NOMO-1 treated with DMSO at 0.1 percent for 48 hours (cell line): Measurements from ENCODE around the gene OCEL1.

Experiments used
- DNase-seq: peaks from one replicate; lab custom pipeline; 2025; ENCODE audit not compliant: unreplicated experiment; lab: John Stamatoyannopoulos, UW

The OCEL1 gene

DNA sequence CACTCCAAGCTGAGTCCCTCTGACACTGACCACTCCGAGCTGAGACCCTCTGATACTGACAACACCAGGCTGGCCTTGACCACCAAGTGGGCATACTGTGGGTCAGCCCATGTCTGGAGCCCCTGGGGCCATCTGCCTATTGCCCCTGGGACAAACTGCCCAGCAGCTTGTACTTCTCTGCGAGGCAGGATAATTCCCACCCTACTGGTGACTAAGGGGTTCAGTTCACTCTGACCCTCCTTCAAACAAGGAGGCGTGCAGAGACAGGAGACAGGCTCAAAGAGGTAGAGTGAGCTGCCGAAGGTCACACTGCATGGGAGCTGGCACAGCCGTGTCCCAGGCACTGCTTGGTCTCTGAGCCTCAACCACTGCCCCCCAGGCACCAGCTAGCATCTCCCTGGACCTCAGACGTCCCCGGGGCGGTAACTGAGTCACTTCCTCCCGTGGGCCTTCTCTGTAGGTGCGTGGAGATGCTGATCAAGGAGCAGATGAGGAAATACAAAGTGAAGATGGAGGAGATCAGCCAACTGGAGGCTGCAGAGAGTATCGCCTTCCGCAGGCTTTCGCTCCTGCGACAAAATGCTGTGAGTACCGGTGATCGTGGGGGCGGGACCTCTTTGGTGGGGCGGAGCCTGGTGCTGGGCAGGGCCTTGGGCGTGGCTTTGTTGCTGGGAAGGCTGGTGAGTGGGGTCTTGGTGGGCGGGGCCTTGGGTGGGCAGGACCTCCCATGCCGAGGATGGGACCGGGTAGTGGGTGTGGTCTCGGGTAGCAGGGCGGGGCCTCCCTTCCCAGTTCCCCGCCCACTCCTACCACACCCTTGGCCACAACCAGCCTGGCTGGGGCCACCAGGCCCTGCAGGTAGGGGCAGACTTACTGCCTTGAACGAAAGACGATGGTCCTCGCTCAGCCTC, 16.6 kb upstream of the OCEL1 start:
- DNase-seq = no peak

GRCh38 chr19:17210296-17210695, 15.7 kb upstream of the OCEL1 start:
- no peak for DNase-seq

- no peak for DNase-seq
These were observed 14.2 kb upstream of the OCEL1 start for GRCh38 chr19:17211547-17212446.

GRCh38 chr19:17213334-17213733, 12.7 kb upstream of the OCEL1 start:
- DNase-seq = no peak

GRCh38 chr19:17214508-17215126, 11.4 kb upstream of the OCEL1 start:
- DNase-seq = no peak

DNA sequence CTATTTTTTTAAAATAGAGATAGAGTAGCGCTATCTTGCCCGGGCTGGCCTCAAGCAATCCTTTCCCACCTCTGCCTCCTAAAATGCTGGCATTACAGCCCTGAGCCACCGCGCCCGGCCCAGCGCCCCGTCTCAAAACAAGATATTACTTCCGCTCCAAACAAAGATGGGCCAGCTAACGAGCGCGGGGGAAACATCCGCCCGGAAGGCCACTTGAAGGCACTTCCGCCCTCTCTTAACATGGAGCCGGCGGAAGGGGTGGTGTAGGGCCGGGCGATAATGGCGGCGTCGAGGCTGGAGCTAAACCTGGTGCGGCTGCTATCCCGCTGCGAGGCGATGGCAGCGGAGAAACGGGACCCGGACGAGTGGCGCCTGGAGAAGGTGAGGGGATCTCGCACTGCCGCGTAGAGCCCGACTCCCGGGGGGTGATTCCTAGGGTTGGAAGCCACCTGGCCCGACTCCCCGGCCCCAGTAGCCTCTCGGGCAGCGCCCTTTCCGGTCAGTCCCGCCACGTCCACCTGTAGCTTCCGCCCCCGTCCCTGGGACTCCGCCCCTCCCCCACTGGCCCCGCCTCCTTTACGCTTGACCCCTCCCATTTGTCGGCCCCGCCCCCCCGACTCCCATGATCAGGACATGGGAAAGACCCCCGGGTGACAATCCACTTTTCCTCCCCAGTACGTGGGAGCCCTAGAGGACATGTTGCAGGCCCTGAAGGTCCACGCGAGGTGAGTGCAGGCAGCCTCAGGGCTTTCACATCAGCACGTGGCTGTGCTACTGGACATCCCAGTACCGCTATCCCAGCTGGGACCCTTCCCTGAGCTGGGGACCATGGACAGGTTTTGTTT, 10.7 kb upstream of the OCEL1 start, which contains the start of gene USE1:
Gene USE1, plus strand, starts transcription at position 231 of the 845 bp plus-strand sequence. Its CDS starts 49 bp downstream, at position 280.
- peak; percentile 93 for DNase-seq

- DNase-seq = no peak
These were observed 9.9 kb upstream of the OCEL1 start for GRCh38 chr19:17216058-17216670.

GRCh38 chr19:17219286-17219685, 6.7 kb upstream of the OCEL1 start:
- DNase-seq = no peak

- DNase-seq = peak; percentile 70
These were observed 5.7 kb upstream of the OCEL1 start for GRCh38 chr19:17220207-17220758.

DNA sequence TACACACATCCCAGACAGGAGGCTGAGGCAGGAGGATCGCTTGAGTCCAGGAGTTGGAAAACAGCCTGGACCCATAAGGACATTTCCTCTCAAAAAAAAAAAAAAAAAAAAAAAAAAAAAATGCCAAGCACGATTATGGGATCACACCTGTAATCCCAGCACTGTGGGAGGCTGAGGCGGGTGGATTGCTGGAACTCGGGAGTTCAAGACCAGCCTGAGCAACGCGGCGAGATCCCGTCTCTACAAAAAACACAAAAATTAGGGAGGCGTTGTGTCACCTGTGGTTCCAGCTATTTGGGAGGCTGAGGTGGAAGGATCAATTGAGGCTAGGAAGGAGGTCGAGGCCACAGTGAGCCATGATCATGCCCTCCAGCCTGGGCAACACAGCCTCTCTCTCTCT, 973 bp upstream of the OCEL1 start:
- DNase-seq = no peak

DNA sequence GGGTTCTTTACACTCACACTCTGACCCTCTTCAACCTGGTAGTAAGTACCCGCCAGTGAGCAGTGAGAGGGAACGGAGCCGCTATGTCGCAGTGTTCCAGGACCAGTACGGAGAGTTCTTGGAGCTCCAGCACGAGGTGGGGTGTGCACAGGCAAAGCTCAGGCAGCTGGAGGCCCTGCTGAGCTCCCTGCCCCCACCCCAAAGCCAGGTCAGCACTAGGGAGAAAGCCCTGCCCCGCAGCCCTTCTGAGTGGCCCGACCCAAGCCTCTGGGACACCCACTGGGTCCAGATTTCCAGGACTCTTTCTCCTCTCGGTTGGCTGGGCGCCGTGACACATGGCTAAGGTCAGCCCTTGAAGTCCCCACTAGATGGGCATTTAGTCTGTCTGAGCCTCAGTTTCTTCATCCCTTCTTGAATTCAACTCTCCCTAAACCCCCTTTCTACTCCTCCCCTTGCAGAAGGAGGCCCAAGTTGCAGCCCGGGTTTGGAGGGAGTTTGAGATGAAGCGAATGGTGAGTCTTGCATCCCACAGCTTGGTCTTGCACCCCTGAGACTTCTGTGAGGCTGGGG, 1.9 kb downstream of the OCEL1 start:
- no peak for DNase-seq

DNA sequence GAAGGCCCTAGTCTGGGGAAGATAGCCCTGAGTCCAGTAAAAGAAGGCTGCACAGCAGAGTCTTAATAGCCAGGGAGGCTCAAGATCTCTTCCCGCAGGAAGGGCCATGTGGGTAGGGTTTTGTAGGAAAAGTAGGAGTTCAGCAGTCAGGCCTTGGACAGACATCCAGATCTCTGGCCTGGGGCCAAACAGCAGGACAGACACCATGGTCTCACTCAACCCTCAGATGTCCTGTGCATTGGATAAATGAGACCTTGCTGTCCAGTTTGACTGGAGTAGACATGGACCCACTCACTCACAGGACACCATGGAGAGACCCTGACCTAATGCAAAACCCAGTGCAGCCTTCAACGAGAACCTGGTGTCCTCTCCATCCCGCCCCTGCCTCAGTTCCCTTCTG, 3.9 kb downstream of the OCEL1 start:
- no peak for DNase-seq

DNA sequence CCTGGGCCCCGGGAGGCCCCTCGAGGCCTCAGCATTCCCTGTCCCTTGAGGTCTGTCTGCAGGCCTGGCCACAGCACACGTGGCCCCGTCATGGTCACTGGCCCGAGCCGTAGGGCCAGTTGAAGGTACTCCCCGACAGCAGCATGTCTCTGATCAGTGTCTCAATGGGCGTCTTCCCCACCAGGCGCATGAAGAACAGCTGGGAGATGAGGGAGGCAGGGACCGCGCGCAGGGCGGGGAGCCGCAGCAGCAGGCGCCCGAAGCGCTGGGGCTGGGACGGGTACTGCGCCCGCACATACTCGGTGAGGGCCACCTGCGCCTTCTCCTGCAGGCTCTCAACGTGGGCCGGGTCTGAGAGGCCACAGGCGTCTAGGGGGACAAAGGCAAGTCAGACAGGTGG, 6.2 kb downstream of the OCEL1 start:
- DNase-seq = no peak

- no peak for DNase-seq
These were observed 8.9 kb downstream of the OCEL1 start for GRCh38 chr19:17234911-17235299.

DNA sequence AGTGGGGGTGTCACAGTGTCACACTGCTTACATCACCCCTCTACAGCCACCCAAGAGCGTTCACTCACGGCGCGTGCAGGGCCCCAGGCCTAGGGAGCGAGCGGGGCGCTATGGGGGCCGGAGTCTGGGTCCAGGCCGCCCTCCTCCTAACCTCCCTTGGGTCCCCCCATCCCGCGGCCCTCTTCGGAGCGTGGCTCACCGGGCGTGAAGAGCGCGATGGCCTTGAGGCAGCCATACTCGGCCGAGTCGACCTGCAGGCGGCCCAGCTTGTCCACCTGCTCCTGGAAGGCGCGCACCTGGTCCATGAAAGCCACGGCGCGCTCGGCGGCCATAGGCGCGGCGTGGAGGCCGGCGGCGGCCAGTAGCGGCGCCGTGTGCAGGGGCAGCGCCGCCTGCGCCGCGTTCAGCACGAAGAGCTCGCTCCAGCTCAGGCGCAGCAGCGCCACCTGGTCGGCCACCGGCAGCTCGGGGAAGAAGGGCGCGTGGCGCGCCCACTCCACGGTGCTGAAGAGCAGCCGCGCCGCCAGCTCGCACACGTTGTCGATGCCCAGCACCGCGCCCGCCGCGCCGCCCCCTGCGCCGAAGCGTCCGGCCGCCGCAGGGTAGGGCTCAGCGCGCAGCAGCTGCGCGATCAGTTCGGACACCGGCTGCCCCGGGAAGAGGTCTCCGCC, 9.4 kb downstream of the OCEL1 start:
- DNase-seq = peak; percentile 28

- no peak for DNase-seq
These were observed 10.1 kb downstream of the OCEL1 start for GRCh38 chr19:17235971-17236777.

DNA sequence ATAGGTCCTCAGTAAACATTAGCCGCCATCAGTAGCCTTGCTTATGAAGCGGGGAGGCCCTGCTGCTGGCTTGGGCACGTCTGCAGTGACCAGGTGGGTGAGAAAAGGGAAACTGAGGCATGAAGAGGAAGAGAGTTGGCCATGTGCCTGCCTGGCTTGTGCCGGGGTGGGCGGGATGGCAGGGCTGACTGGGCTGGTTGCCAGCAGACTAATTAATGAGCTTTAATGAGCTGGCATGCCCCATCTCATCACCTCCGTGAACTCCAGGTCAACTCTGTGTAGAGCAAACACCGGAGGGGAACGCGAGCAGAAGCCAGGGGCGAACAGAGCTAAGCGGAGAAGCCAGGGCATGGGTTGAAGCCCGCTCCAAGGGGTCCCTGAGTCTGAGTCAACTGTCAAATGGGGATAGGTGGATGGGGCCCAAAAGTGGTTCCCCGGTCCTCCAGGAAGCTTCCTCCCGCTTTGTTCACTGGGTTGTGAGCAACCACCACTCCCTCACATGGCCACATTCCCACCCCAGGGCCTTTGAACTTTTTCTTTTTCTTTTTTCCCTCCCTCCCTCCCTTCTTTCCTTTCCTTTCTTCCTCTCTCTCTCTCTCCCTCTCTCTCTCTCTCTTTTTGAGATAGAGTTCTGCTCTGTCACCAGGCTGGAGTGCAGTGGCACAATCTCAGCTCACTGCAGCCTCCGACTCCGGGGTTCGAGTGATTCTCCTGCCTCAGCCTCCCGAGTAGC, 11.0 kb downstream of the OCEL1 start:
- DNase-seq = no peak
